GM21576 (cell line): Measurements from ENCODE around the gene ELMO3.

Experiments used
- ATAC-seq: cut with Tn5 transposase; IDR thresholded peaks from one replicate; pipeline ENCODE4 v1.9.1; 2021; ENCODE audit warnings: mild to moderate bottlenecking, moderate library complexity; ENCODE audit not compliant: unreplicated experiment

ELMO3 gene

GRCh38 chr16:67252609-67253497 is 53.9 kb downstream of the ELMO3 start:
- no peak for ATAC-seq
